Measurements from ENCODE around the gene C10orf95.

Gene C10orf95

DNA sequence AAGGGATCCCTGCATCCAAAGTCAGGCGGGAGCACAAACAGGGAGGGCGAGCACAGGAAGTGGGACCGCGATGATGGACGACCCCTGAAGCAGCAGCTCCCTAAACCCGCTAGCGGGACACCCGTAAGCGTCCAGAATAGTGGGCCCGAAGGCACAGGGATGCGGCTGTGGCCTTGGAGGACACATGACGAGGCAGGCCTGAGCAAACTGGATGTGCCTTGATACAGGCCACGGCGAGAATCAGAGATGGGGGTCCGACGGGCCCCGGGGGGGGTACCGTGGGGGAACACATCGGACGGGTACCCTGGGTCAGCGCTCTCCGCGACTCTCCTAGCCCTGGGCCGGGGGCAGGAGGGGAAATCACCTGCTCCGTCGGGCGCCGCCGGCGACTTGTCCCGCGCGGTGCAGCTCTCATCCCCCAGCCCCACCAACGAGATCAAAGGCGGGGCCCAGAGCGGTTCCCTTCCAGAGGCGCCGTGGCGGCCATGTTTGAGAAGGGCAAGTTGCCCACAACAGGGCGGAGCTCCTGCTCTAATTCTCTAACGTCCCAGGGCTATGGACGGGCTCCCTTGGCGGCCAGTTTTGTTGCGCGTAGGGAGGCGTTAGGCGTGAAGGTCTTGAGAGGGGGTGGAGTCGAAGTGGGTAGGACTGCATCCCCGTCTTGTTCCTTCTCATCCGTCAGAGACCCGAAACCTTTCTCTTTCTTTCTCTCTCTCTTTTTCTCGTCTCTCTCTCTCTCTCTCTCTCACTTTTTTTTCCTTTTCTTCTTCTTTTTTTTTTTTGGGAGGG lies 19.0 kb downstream of the C10orf95 start, which contains the start of gene CUEDC2:
CUEDC2 (minus strand) TSS at position 413 of the 789 bp plus-strand sequence. CDS start 7,386 bp downstream, outside the sequence.
- Mint-ChIP-seq H3K4me3 (peak within 1 kb of the TSS; percentile 94), H3K9me3 (no peaks in the 10 kb centered on the region), H3K4me1 (peaks cover 56% of the 10 kb centered on the region), H3K27me3 (no peaks in the 10 kb centered on the region), H3K36me3 (no peaks in the 10 kb centered on the region), H3K27ac (peak within 1 kb of the TSS; percentile 97)

GRCh38 chr10:102431452-102432124 lies 19.8 kb downstream of the C10orf95 start:
- H3K36me3 Mint-ChIP-seq = no peaks in the 10 kb centered on the region
- H3K4me1 Mint-ChIP-seq = peaks cover 55% of the 10 kb centered on the region
- H3K27me3 Mint-ChIP-seq = no peaks in the 10 kb centered on the region
- peak overlapping the region; percentile 94 for H3K4me3 Mint-ChIP-seq
- H3K27ac Mint-ChIP-seq = peak overlapping the region; percentile 92
- no peaks in the 10 kb centered on the region for H3K9me3 Mint-ChIP-seq

- no peak overlapping the region for H3K27ac Mint-ChIP-seq
- no peak overlapping the region for H3K4me3 Mint-ChIP-seq
- no peaks in the 10 kb centered on the region for H3K27me3 Mint-ChIP-seq
- H3K36me3 Mint-ChIP-seq = no peaks in the 10 kb centered on the region
- peaks cover 43% of the 10 kb centered on the region for H3K4me1 Mint-ChIP-seq
- H3K9me3 Mint-ChIP-seq = no peaks in the 10 kb centered on the region
Measured at GRCh38 chr10:102429468-102429867, 21.9 kb downstream of the C10orf95 start.

GRCh38 chr10:102426803-102427287 lies 24.5 kb downstream of the C10orf95 start:
- Mint-ChIP-seq H3K36me3 (no peaks in the 10 kb centered on the region), H3K27ac (peak overlapping the region; percentile 6), H3K9me3 (no peaks in the 10 kb centered on the region), H3K4me3 (no peak overlapping the region), H3K4me1 (peaks cover 28% of the 10 kb centered on the region), H3K27me3 (no peaks in the 10 kb centered on the region)

DNA sequence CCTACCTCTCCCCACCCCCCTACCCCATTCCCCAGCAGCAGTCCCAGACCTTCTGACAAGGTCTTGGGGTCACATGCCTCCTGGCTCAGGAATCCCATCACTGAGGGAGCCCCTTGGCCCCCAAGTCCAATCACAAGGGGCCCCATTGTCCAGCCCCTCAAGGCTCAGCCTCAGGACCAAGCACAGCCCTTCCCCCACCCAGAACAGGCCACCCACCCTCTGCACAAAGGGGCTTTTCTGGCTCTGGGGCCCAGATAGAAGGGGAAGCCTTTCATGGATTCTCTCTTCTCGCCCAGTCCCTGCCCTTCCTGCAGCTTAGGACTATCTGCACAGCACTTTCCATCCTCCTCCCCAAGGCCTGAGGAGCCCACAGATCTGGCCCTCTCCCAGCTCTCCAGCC lies 25.9 kb downstream of the C10orf95 start:
- no peaks in the 10 kb centered on the region for H3K36me3 Mint-ChIP-seq
- no peaks in the 10 kb centered on the region for H3K27me3 Mint-ChIP-seq
- H3K4me3 Mint-ChIP-seq = no peak overlapping the region
- H3K4me1 Mint-ChIP-seq = peaks cover 29% of the 10 kb centered on the region
- no peak overlapping the region for H3K27ac Mint-ChIP-seq
- no peaks in the 10 kb centered on the region for H3K9me3 Mint-ChIP-seq

DNA sequence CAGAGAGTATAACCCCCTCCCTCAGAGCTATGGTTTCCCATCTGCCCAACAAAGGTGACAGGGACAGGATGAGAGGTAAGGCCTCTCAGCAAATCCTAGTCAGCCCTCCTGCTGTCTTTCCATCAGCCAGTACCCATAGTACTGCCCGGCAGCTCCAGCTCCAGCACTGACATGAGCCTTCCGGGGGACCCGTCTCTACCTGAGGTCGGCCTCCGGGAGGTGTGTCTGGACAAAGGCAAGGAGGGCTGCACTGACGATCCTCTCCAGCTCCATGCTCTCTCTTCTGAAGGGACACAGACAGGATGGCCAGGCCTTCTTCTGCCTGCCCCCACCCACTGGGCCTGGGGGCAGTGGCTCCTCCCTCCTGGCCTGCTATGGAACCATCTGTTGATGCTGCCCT lies 26.4 kb downstream of the C10orf95 start:
- H3K9me3 Mint-ChIP-seq = no peaks in the 10 kb centered on the region
- H3K4me1 Mint-ChIP-seq = peaks cover 33% of the 10 kb centered on the region
- no peaks in the 10 kb centered on the region for H3K27me3 Mint-ChIP-seq
- no peak overlapping the region for H3K27ac Mint-ChIP-seq
- H3K4me3 Mint-ChIP-seq = no peak overlapping the region
- H3K36me3 Mint-ChIP-seq = no peaks in the 10 kb centered on the region

- H3K4me1 Mint-ChIP-seq = peaks cover 40% of the 10 kb centered on the region
- H3K4me3 Mint-ChIP-seq = peak overlapping the region; percentile 30
- no peaks in the 10 kb centered on the region for H3K36me3 Mint-ChIP-seq
- no peak overlapping the region for H3K27ac Mint-ChIP-seq
- H3K27me3 Mint-ChIP-seq = no peaks in the 10 kb centered on the region
- no peaks in the 10 kb centered on the region for H3K9me3 Mint-ChIP-seq
Measured at GRCh38 chr10:102424145-102424544, 27.2 kb downstream of the C10orf95 start.

DNA sequence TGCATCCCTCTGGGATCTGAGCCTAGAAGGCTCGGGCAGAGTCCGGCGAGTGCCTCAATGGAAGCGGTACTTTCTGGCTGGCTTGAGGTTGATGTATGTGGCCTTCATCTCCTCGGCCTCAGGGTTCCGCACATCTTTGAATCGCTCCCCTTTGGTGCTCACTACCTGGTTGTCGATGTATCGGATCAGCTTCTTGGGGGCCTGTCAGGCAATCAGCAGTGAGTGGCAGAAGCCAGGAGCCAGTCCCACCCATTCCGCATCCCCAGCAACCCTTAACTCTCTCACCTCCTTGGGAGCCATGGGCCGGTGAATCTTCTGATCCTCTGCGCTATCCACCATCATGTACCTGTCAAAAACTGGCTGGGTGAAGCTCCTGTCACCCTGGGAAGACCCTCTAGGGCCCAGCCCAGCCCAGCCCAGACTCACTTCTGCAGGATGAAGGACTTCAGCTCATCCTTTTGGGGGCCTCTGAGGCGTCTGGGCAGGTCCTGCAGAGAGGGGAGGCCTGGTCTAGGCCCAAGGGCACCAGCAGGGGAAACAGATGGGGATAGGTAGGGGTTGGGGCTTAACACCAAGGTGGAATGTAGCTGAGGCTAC lies 27.9 kb downstream of the C10orf95 start:
- no peak overlapping the region for H3K27ac Mint-ChIP-seq
- H3K4me3 Mint-ChIP-seq = peak overlapping the region; percentile 32
- H3K4me1 Mint-ChIP-seq = peaks cover 43% of the 10 kb centered on the region
- no peaks in the 10 kb centered on the region for H3K9me3 Mint-ChIP-seq
- no peaks in the 10 kb centered on the region for H3K27me3 Mint-ChIP-seq
- no peaks in the 10 kb centered on the region for H3K36me3 Mint-ChIP-seq

- H3K4me1 Mint-ChIP-seq = peaks cover 42% of the 10 kb centered on the region
- H3K4me3 Mint-ChIP-seq = peak overlapping the region; percentile 97
- no peaks in the 10 kb centered on the region for H3K36me3 Mint-ChIP-seq
- H3K27ac Mint-ChIP-seq = peak overlapping the region; percentile 55
- H3K9me3 Mint-ChIP-seq = no peaks in the 10 kb centered on the region
- H3K27me3 Mint-ChIP-seq = peaks cover 4% of the 10 kb centered on the region
Measured at GRCh38 chr10:102422545-102423129, 28.7 kb downstream of the C10orf95 start.

DNA sequence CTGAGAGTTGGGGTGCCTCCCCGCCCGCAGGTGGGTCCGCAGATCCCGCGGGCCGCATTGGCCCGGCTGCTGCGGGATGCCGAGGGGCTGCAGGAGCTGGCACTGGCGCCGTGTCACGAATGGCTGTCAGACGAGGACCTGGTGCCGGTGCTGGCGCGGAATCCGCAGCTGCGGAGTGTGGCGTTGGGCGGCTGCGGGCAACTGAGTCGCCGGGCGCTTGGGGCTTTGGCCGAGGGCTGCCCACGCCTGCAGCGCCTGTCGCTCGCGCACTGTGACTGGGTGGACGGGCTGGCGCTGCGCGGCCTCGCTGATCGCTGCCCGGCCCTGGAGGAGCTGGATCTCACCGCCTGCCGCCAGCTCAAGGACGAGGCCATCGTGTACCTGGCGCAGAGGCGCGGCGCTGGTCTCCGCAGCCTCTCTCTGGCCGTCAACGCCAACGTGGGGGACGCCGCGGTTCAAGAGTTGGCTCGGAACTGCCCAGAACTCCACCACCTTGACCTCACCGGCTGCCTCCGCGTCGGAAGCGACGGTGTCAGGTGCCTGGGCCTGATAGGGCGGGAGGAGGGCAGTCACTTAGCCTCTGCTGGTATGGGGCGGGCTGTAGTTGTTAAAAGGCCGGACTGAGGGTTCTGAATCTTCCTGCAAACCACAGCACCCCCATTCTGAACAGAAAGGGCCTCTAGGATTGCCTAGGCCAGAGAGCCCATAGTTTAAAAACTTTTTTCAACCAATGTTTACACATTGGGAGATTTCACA lies 29.4 kb downstream of the C10orf95 start:
- no peaks in the 10 kb centered on the region for H3K36me3 Mint-ChIP-seq
- peaks cover 9% of the 10 kb centered on the region for H3K27me3 Mint-ChIP-seq
- no peaks in the 10 kb centered on the region for H3K9me3 Mint-ChIP-seq
- H3K27ac Mint-ChIP-seq = peak overlapping the region; percentile 55
- peaks cover 35% of the 10 kb centered on the region for H3K4me1 Mint-ChIP-seq
- peak overlapping the region; percentile 97 for H3K4me3 Mint-ChIP-seq

DNA sequence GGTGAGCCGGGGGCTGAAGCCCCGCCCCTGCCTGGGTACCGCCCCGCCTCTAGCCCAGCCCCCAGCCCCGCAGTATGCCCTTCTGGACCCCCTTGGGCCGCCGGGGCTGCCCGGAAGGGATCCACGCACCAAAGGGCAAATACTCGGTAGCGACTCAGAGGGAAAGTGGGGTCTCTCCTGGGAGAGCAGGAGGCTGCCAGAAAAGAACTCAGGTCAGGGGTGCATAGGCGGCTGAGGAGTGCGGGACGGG lies 29.9 kb downstream of the C10orf95 start:
- no peak overlapping the region for H3K27ac Mint-ChIP-seq
- peak overlapping the region; percentile 97 for H3K4me3 Mint-ChIP-seq
- H3K9me3 Mint-ChIP-seq = no peaks in the 10 kb centered on the region
- peaks cover 32% of the 10 kb centered on the region for H3K4me1 Mint-ChIP-seq
- peaks cover 9% of the 10 kb centered on the region for H3K27me3 Mint-ChIP-seq
- no peaks in the 10 kb centered on the region for H3K36me3 Mint-ChIP-seq

- no peaks in the 10 kb centered on the region for H3K9me3 Mint-ChIP-seq
- H3K36me3 Mint-ChIP-seq = no peaks in the 10 kb centered on the region
- peak within 1 kb of the TSS; percentile 97 for H3K4me3 Mint-ChIP-seq
- peak within 1 kb of the TSS; percentile 98 for H3K27ac Mint-ChIP-seq
- H3K27me3 Mint-ChIP-seq = peaks cover 13% of the 10 kb centered on the region
- peaks cover 27% of the 10 kb centered on the region for H3K4me1 Mint-ChIP-seq
Measured at GRCh38 chr10:102420714-102421506, 30.4 kb downstream of the C10orf95 start, which contains the start of gene FBXL15. Gene FBXL15, plus strand, starts transcription at chr10:102420836. Its CDS starts 294 bp downstream, at chr10:102421130.

DNA sequence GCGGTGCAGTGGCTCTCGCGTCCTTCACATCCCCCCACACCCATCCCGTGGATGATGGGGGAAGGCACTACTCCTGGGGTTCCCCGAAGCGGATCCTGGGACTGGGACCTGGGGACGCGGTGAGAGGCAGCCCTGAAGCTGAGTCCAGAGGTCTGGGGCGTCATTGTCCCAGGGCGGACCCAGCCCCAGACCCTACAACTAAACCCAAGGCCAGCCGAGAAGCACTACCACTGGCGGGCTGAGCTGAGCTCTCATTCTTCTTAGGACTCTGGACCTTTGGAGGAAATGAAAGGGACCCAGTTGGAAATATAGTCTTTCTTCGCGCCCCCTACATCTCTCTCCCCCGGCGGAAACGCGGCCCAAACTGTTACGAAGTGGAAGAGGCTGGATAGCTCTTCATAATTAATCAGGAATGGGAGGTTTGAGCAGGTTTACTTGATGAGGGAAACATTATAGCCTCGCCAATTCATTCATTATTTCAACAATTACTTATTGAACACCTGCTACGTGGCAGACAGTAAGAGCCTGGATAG lies 31.1 kb downstream of the C10orf95 start:
- Mint-ChIP-seq H3K9me3 (no peaks in the 10 kb centered on the region), H3K27me3 (peaks cover 16% of the 10 kb centered on the region), H3K36me3 (no peaks in the 10 kb centered on the region), H3K4me1 (peaks cover 26% of the 10 kb centered on the region), H3K4me3 (peak overlapping the region; percentile 97), H3K27ac (peak overlapping the region; percentile 98)
